ENCODE measurements around the gene FAM229A. TPM values are rescaled to one million over a fixed set of nuclear protein-coding genes. Genes with fewer than 3 reads are reported as not detected.

FAM229A gene
- total RNA-seq, 1 experiment from 2014 or later = 9.4 TPM

DNA sequence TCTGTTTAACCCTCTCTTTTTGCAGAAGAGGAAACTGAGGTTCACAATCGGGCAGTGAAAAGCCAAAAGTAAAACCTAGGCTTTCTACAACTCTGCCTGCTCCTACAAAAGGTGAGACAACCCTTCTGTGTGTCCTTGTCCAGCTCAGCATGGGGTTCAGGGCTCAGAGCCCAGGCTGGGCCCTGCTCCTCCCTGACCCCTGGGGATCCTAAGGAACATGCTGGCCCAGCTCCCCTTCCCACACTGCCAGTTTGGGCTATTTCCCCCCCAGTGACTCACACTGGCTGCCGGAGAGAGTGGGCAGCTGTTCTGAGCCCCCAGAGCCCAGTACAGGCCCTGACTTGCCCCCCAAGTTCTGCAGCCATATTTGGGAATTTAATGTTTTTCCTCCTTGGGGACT lies 8.9 kb downstream of the FAM229A start (continued):
- TF ChIP-seq, protein P1, sequence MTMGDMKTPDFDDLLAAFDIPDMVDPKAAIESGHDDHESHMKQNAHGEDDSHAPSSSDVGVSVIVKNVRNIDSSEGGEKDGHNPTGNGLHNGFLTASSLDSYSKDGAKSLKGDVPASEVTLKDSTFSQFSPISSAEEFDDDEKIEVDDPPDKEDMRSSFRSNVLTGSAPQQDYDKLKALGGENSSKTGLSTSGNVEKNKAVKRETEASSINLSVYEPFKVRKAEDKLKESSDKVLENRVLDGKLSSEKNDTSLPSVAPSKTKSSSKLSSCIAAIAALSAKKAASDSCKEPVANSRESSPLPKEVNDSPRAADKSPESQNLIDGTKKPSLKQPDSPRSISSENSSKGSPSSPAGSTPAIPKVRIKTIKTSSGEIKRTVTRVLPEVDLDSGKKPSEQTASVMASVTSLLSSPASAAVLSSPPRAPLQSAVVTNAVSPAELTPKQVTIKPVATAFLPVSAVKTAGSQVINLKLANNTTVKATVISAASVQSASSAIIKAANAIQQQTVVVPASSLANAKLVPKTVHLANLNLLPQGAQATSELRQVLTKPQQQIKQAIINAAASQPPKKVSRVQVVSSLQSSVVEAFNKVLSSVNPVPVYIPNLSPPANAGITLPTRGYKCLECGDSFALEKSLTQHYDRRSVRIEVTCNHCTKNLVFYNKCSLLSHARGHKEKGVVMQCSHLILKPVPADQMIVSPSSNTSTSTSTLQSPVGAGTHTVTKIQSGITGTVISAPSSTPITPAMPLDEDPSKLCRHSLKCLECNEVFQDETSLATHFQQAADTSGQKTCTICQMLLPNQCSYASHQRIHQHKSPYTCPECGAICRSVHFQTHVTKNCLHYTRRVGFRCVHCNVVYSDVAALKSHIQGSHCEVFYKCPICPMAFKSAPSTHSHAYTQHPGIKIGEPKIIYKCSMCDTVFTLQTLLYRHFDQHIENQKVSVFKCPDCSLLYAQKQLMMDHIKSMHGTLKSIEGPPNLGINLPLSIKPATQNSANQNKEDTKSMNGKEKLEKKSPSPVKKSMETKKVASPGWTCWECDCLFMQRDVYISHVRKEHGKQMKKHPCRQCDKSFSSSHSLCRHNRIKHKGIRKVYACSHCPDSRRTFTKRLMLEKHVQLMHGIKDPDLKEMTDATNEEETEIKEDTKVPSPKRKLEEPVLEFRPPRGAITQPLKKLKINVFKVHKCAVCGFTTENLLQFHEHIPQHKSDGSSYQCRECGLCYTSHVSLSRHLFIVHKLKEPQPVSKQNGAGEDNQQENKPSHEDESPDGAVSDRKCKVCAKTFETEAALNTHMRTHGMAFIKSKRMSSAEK (CRISPR knock-in tag; IDR thresholded peaks at IDR 0.05; ENCODE audit: borderline replicate concordance) = no peak
- TF ChIP-seq ZNF138 (CRISPR knock-in tag; conservative IDR thresholded peaks at IDR 0.05) = no peak

DNA sequence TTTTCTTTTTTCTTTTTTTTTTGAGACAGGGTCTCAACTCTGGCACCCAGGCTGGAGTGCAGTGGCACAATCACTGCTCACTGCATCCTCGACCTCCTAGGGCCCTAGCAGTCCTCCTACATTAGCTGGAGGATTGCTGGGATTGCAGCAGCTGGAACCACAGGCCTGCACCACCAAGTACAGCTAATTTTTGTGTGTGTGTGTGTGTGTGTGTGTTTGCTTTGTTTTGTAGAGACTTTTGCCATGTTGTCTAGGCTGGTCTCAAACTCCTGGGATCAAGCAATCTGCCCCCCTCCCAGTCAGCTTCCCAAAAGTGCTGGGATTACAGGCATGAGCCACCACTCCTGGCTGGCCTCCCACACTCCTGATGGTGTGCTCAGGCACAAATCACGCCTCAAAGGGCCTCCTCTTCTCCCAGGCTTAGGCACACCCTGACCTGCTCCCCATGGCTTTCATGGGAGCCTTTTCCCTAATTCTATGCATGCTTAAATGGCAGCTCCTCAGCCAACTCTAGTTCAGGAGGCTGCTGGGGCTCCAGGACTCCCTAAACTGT lies 9.4 kb downstream of the FAM229A start:
- POLR2A ChIA-PET = interaction anchor here (1.0 to 2.6 kb wide), 3 partner anchors 13 to 41 kb away, joined by 3 to 18 read pairs (median 8); partner anchors contain the start of genes BSDC1 and MARCKSL1
- peak overlapping the region; percentile 60; the same call in 1 of the 2 replicates for H3K4me3 Mint-ChIP-seq
- H3K27me3 Mint-ChIP-seq (ENCODE audit: low read depth) = peaks cover 52% of the 10 kb centered on the region
- peaks cover 18% of the 10 kb centered on the region for H3K4me1 Mint-ChIP-seq
- H3K36me3 Mint-ChIP-seq = peaks cover 11% of the 10 kb centered on the region
- H3K9me3 Mint-ChIP-seq = peaks cover 11% of the 10 kb centered on the region
- H3K27ac Mint-ChIP-seq = no peak overlapping the region
- ATAC-seq (no peak), DNase-seq (ENCODE audit: low spot score) (no peak)
- CTCF ChIA-PET = no interaction called here
- TF ChIP-seq, protein P2, sequence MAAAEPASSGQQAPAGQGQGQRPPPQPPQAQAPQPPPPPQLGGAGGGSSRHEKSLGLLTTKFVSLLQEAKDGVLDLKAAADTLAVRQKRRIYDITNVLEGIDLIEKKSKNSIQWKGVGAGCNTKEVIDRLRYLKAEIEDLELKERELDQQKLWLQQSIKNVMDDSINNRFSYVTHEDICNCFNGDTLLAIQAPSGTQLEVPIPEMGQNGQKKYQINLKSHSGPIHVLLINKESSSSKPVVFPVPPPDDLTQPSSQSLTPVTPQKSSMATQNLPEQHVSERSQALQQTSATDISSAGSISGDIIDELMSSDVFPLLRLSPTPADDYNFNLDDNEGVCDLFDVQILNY (CRISPR knock-in tag; IDR thresholded peaks at IDR 0.05) = no peak
- no peak for TF ChIP-seq MXD4 (CRISPR knock-in tag; IDR thresholded peaks at IDR 0.05; ENCODE audit: borderline replicate concordance)
- no peak for TF ChIP-seq ZNF396 (CRISPR knock-in tag; IDR thresholded peaks at IDR 0.05; ENCODE audit: borderline replicate concordance)
- TF ChIP-seq, protein P3, sequence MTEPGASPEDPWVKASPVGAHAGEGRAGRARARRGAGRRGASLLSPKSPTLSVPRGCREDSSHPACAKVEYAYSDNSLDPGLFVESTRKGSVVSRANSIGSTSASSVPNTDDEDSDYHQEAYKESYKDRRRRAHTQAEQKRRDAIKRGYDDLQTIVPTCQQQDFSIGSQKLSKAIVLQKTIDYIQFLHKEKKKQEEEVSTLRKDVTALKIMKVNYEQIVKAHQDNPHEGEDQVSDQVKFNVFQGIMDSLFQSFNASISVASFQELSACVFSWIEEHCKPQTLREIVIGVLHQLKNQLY (CRISPR knock-in tag; IDR thresholded peaks at IDR 0.05) = no peak
- no peak for TF ChIP-seq NFATC4 (CRISPR knock-in tag; IDR thresholded peaks at IDR 0.05)
- TF ChIP-seq, protein P4, sequence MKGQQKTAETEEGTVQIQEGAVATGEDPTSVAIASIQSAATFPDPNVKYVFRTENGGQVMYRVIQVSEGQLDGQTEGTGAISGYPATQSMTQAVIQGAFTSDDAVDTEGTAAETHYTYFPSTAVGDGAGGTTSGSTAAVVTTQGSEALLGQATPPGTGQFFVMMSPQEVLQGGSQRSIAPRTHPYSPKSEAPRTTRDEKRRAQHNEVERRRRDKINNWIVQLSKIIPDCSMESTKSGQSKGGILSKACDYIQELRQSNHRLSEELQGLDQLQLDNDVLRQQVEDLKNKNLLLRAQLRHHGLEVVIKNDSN (CRISPR knock-in tag; IDR thresholded peaks at IDR 0.05) = no peak
- TF ChIP-seq, protein P5, sequence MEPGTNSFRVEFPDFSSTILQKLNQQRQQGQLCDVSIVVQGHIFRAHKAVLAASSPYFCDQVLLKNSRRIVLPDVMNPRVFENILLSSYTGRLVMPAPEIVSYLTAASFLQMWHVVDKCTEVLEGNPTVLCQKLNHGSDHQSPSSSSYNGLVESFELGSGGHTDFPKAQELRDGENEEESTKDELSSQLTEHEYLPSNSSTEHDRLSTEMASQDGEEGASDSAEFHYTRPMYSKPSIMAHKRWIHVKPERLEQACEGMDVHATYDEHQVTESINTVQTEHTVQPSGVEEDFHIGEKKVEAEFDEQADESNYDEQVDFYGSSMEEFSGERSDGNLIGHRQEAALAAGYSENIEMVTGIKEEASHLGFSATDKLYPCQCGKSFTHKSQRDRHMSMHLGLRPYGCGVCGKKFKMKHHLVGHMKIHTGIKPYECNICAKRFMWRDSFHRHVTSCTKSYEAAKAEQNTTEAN (CRISPR knock-in tag; IDR thresholded peaks at IDR 0.05) = no peak
- TF ChIP-seq, protein P6, sequence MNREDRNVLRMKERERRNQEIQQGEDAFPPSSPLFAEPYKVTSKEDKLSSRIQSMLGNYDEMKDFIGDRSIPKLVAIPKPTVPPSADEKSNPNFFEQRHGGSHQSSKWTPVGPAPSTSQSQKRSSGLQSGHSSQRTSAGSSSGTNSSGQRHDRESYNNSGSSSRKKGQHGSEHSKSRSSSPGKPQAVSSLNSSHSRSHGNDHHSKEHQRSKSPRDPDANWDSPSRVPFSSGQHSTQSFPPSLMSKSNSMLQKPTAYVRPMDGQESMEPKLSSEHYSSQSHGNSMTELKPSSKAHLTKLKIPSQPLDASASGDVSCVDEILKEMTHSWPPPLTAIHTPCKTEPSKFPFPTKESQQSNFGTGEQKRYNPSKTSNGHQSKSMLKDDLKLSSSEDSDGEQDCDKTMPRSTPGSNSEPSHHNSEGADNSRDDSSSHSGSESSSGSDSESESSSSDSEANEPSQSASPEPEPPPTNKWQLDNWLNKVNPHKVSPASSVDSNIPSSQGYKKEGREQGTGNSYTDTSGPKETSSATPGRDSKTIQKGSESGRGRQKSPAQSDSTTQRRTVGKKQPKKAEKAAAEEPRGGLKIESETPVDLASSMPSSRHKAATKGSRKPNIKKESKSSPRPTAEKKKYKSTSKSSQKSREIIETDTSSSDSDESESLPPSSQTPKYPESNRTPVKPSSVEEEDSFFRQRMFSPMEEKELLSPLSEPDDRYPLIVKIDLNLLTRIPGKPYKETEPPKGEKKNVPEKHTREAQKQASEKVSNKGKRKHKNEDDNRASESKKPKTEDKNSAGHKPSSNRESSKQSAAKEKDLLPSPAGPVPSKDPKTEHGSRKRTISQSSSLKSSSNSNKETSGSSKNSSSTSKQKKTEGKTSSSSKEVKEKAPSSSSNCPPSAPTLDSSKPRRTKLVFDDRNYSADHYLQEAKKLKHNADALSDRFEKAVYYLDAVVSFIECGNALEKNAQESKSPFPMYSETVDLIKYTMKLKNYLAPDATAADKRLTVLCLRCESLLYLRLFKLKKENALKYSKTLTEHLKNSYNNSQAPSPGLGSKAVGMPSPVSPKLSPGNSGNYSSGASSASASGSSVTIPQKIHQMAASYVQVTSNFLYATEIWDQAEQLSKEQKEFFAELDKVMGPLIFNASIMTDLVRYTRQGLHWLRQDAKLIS (CRISPR knock-in tag; IDR thresholded peaks at IDR 0.05; ENCODE audit: borderline replicate concordance) = no peak
- TF ChIP-seq, protein P7, sequence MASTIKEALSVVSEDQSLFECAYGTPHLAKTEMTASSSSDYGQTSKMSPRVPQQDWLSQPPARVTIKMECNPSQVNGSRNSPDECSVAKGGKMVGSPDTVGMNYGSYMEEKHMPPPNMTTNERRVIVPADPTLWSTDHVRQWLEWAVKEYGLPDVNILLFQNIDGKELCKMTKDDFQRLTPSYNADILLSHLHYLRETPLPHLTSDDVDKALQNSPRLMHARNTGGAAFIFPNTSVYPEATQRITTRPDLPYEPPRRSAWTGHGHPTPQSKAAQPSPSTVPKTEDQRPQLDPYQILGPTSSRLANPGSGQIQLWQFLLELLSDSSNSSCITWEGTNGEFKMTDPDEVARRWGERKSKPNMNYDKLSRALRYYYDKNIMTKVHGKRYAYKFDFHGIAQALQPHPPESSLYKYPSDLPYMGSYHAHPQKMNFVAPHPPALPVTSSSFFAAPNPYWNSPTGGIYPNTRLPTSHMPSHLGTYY (CRISPR knock-in tag; IDR thresholded peaks at IDR 0.05) = no peak
- TF ChIP-seq NR2C2 (CRISPR knock-in tag; IDR thresholded peaks at IDR 0.05) = no peak
- TF ChIP-seq SP1 (CRISPR knock-in tag; conservative IDR thresholded peaks at IDR 0.05) = no peak
- no peak for TF ChIP-seq RORB (CRISPR knock-in tag; IDR thresholded peaks at IDR 0.05)
- TF ChIP-seq EMX1 (CRISPR knock-in tag; IDR thresholded peaks at IDR 0.05) = no peak
- TF ChIP-seq, protein P8, sequence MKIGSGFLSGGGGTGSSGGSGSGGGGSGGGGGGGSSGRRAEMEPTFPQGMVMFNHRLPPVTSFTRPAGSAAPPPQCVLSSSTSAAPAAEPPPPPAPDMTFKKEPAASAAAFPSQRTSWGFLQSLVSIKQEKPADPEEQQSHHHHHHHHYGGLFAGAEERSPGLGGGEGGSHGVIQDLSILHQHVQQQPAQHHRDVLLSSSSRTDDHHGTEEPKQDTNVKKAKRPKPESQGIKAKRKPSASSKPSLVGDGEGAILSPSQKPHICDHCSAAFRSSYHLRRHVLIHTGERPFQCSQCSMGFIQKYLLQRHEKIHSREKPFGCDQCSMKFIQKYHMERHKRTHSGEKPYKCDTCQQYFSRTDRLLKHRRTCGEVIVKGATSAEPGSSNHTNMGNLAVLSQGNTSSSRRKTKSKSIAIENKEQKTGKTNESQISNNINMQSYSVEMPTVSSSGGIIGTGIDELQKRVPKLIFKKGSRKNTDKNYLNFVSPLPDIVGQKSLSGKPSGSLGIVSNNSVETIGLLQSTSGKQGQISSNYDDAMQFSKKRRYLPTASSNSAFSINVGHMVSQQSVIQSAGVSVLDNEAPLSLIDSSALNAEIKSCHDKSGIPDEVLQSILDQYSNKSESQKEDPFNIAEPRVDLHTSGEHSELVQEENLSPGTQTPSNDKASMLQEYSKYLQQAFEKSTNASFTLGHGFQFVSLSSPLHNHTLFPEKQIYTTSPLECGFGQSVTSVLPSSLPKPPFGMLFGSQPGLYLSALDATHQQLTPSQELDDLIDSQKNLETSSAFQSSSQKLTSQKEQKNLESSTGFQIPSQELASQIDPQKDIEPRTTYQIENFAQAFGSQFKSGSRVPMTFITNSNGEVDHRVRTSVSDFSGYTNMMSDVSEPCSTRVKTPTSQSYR (CRISPR knock-in tag; IDR thresholded peaks at IDR 0.05) = no peak
- no peak for TF ChIP-seq ZNF317 (CRISPR knock-in tag; IDR thresholded peaks at IDR 0.05; ENCODE audit: borderline replicate concordance, low read depth)
- no peak for TF ChIP-seq ZNF138 (CRISPR knock-in tag; conservative IDR thresholded peaks at IDR 0.05)
- no peak for TF ChIP-seq ZNF263 (CRISPR knock-in tag; IDR thresholded peaks at IDR 0.05; ENCODE audit: low read depth)
- TF ChIP-seq SOX15 (CRISPR knock-in tag; IDR thresholded peaks at IDR 0.05) = no peak
